Activated T-cell treated with anti-CD3 and anti-CD28 coated beads, Interleukin-2, amount 50 U/mL, for 1 hour (primary cell): ENCODE results near the gene SSU72.
"Not testable (repeated sequence)": the region's sequence is repeated elsewhere in the genome, so short reads cannot be mapped to it uniquely, and the experiment has no call there.

ENCODE experiments used
- DNase-seq: peaks from one replicate; pipeline ENCODE4 v3.0.0-alpha.2; 2020

The SSU72 gene

DNA sequence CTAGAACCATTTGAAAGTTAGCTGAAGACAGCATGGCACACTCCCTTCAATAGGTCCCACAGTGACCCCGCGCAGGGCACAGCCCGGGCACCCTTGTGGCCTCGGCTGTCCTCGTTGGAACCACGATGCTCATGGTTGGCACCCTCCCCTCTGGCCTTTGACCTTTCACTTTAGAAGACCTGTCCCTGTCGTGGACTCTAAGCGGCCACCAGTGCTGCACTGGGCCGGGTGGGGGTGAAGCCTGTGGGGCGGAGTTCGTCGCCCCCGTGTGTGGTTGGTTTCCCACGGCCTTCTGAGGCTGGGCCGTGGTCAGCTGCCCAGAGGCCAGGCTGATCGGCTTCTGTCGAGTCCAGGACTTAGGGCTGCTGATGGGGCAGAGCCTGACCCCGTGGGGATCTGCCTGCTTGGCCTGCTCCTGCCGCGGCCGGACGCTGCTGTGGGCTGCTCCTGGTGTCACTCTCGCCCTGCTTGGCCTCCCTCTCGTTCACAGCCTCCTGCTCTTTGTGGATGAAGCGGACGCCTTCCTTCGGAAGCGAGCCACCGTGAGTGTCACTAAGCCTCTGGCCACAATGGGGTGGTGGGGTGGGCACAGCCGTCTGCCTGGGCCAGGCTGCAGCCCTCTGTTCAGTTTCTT is 49.8 kb downstream of the SSU72 start:
- not testable (repeated sequence) for DNase-seq

DNA sequence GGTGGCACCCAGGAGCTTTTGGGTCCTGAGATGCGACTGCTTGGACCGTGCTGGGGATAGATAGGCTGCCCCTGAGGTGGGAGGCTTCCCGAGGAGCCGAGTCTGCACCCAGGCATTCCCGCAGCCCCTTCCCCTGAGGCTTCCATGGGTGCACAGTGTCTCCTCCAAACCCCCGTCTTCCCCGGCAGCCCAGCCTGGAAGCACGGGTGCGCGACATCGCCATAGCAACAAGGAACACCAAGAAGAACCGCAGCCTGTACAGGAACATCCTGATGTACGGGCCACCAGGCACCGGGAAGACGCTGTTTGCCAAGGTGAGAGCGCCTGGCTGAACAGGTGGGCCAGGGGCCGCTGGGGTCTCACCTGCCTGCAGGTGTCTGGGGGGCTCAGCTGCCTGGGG is 51.0 kb downstream of the SSU72 start:
- DNase-seq: not testable (repeated sequence)

DNA sequence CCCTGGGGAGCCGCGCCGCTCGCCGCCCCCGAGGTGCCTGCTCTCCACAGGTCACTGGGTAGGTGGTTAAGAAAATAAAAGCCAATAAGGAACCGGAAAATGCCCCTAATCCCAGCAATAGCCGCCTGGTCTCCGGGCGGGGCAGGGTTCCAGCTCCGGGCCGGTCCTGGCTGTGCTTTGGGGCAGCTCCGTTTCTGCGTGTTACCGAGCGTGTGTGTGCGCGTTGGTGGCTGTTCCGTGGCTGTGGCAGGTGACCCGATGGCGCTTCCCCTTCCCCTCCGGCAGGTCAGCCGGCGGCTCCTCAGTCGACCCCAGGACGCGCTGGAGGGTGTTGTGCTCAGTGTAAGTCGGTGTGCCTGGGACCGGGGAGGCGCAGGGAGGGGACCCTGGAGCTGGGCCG is 51.4 kb downstream of the SSU72 start:
- not testable (repeated sequence) for DNase-seq

DNA sequence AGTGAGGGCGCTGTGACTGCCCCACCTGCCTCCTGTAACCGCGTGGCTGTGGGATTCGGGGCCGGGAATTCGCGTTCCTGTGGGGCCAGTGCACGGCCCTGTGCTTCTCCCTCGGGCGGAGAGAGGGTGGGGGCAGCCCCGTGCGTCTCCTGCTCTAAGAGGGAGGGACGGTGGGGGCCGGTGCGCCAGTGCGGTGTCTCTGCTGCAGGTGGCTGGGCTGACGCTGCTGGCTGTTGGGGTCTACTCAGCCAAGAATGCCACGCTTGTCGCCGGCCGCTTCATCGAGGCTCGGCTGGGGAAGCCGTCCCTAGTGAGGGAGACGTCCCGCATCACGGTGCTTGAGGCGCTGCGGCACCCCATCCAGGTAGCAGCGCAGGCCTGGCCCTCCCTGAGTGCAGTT is 52.1 kb downstream of the SSU72 start:
- not testable (repeated sequence) for DNase-seq

DNA sequence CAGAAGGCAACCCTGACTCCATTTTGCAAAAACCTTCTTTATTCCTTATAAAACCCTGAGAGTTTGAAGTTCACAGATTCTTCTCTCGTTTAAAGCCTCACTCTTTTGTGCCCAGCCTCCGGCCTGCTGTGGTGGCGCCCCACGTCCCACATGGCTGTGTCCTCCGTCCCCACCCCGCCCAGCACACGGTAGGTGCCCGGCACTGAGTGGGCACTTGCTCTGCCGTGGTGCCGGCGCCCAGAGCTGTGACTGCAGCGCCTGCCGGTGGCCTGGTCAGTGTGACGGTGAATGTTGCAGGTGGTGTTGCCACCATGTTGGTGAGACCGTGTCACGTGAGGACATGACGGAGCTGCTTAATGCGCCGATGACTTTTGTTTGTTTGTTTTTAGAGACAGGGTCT is 53.3 kb downstream of the SSU72 start:
- DNase-seq: no peak

DNA sequence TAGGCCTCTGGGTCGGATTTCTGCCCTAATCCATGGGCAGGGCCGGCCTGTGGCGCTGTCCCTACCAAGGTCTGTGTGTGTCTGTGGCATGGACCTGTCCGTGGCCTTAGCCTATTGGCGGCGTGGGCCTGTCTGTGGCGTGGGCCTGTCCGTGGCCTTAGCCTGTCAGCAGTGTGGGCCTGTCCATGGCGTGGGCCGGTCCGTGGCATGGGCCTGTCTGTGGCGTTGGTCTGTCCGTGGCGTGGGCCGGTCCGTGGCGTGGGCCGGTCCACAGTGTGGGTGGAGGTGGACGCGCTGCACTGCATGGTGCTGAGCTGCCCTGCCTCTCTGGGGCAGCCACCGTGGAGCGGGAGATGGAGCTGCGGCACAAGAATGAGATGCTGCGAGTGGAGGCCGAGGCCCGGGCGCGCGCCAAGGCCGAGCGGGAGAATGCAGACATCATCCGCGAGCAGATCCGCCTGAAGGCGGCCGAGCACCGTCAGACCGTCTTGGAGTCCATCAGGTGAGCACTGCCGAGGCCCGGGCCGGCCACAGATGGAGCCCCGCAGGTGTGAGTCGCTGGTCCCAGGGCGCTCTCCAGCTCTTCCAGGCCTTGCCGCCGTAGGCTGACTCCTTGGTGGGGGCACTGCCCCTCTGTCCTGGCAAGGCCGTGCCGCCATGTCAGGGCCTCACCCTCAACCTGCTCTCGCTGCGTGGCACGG is 54.7 kb downstream of the SSU72 start:
- not testable (repeated sequence) for DNase-seq

DNA sequence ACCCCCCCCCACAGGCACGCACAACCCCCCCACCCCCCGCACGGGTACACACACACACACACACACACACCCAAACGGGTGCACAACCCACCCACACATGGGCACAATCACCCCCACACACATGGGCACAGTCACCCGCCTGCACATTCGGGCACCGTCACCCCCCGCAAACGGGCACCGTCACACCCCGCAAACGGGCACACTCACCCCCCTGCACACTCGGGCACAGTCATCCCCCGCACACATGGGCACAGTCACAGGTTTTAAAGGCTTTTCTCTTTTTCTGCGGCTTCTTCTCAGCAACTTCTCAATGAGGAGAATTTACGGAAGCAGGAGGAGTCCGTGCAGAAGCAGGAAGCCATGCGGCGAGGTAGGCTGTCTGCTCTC is 56.0 kb downstream of the SSU72 start:
- not testable (repeated sequence) for DNase-seq

DNA sequence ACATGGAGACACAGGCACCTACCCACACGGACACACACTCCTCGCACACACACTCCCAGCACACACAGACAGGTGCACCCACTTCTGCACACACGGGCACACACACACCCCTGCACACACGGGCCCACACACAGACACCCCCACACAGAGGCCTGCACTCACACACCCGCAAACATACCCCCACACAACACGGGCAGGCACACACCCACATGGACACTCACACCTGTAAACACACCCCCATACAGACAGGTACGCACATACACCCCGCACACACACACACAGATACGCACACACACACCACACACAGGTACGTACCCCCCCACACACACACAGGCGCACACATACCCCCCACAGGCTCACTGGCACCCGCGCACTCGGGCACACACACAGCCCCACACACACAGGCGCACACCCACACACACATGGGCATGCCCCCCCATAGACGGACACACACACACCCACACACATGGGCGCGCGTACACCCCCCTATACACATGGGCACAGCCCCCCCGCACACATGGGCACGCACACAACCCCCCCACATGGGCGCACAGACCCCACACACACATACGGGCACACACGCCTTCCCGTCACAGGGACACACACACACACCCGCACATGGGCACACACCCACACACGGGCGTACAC is 56.6 kb downstream of the SSU72 start:
- DNase-seq: no peak

DNA sequence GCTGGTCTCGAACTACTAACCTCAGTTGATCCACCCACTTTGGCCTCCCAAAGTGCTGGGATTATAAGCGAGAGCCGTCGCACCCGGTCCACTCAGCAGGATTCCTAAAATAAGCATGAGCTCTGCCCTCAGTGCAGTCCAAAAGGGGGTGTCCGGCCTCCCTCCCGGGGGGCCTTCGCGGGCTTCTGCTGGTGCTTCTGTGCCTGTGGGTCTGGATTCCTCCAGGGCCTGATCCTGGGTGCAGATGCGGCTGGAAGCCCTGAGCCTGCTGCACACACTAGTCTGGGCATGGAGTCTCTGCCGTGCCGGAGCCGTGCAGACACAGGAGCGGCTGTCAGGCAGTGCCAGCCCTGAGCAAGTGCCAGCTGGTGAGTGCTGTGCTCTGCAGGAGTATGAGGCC is 57.7 kb downstream of the SSU72 start:
- DNase-seq: not testable (repeated sequence)

DNA sequence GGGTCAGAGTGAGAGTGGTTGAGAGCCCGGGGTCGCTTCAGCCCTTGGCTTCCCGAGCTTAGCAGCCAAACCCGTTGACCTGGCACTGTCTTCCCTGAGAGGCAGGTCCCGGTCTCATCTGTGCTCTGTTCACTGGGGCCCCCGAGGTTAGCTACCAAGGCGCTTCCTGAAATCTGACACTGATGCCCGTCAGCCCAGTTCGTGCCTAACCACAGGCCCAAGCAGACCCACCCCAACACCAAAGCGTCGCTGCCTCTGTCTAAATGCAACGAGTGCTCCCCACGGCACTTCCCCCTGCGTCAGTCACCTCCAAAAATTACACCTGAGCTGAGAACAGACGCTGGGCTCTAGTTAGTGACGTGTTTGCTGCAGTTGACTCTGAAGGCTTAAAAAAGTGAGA is 60.3 kb downstream of the SSU72 start:
- DNase-seq: not testable (repeated sequence)

DNA sequence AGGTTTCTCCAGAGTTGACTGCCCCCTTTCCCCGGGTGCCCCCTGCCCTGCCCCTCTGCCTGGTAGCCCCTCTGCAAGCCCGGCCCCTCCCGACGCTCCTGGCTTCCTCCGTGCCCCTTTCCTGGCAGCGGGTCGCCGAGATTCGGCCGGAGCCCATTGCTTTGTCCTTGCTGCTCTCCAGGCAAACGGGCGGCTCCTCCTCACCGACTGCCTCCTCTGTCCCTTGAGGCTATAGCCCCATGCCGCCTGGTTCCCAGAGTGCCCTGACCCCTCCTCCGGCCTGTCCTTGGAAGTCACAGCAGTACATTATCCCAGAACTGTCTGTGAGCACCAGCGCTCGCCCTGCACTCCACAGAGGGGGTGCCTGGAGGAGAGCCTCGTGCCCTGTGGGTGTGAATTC is 61.0 kb downstream of the SSU72 start:
- not testable (repeated sequence) for DNase-seq

DNA sequence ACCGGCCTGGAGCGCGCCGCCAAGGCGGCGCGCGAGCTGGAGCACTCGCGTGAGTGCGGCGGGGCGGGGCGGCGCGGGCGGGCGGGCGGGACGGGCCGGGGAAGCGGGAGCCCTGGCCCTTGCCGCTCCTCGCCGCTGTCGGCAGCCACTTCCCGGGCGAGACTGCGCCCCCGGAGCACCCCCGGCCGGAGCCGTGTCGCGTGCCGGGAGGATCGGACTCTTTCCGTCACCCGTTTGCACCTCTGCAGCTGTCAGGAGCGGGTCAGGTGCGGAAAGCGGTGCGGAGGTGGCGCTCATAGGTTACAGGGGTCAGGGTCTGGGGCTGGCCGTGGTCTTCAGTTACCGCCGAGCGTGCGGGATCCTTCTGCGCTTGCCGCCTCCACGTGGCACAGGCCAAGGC is 62.2 kb downstream of the SSU72 start:
- DNase-seq: peak; percentile 44

DNA sequence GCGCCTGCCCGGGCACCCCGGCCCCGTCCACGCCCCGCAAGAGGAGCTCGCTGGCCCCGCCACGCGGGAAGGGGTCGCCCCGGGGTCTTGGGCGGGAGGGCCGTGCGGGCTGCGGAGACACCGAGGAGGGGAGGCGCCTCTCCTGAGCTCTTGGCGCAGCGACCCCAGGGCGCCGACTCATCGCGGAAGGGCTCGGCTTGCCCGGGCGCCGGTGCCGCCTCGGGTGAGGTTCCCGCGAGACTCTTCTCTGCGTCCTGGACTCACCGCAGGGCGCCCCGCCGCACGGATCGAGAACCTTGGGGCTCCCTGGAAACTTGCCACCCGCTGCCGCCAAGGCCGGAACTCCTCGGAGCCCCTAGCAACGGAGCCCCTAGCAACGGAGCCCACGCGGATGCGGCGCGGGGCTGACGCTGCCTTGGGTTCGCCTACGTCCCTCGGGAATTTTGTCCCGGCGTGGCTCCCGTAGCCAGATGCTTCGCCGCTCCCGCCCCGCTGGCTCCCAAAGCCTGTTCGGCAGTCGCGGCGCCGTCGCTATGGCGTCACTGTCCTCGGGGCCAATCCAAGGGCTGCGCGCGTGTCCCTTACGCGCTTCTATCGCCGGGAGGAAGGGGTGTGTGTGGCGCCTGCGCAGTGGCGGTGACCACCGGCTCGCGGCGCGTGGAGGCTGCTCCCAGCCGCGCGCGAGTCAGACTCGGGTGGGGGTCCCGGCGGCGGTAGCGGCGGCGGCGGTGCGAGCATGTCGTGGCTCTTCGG is 63.0 kb downstream of the SSU72 start, which contains the start of gene ATAD3A:
ATAD3A (plus strand) TSS at position 630 of the 753 bp plus-strand sequence; CDS start at position 737, 107 bp downstream.
- DNase-seq: peak; percentile 93

DNA sequence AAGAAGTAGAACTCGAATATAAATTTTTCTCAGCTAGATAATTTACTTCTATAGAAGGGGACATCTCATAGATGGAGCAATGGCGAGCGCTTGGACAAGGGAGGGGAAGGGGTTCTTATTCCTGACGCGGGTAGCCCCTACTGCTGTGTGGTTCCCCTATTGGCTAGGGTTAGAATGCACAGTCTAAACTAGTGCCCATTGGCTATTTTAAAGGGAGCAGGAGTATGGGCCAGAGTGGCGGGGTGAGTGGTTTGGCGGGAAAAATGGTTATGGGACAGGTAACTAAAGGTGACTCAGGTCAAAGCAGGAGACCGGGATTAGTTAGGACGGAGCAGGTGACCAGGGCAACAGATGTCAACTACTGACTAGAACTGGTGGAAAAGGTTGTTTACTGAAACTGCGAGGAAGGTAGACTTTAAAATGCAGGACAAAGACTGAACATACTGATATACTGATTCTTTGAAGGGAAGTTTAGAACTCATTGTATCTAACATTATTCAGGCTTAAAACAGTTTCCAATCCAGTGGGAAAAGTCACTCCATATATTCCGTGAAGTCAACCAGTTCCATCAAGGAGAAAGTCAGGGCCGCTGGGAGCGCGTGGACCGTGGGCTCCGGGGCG is 63.6 kb downstream of the SSU72 start:
- no peak for DNase-seq

DNA sequence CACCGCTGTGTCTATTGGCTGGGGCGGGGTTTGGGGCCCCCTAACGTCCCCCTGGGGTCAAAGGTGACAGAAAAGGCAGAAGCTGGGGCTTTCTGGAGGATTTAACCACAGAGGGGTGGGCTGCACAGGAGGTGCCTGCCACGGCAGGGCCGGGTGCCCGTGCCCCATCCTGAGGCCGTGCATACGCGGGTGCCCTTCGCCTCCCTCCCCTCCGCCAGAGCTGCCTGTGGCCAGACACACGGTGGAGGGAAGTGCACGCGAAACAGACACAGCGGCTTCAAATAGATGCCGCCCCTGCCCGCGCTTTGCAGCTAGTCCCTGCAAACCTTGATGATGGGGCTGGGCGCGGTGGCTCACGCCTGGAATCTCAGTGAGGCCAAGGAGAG is 65.2 kb downstream of the SSU72 start:
- DNase-seq: not testable (repeated sequence)

DNA sequence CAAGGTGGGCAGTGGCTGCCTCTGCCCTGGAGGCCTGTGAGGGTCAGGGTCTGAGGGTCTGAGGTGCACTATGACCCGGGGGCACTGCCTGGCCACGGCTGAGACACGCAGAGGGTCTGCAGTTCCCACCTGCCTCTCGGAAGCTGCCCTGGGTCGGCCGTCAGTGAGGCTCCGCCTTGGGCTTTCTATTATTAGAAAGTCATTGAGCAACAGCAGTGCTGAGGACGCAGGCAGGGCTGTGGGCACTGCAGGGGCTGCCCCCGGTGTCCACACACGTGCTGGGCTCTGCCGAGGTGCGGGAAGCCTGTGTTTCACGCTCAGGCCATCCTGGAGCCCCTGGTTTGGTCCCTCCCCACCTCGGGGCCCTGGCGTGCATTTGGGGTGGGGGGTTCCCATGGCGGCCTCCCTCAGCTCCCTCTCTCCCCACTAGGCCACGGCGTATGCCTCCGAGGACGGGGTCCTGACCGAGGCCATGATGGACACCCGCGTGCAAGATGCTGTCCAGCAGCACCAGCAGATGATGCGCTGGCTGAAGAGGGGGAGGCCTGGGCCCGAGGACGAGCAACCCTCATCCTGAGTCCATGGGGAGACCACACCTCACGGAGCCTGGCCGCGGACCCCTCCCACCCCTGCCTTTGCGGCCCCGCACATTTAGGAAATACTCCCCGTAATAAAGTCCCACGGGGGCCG is 65.7 kb downstream of the SSU72 start:
- not testable (repeated sequence) for DNase-seq

DNA sequence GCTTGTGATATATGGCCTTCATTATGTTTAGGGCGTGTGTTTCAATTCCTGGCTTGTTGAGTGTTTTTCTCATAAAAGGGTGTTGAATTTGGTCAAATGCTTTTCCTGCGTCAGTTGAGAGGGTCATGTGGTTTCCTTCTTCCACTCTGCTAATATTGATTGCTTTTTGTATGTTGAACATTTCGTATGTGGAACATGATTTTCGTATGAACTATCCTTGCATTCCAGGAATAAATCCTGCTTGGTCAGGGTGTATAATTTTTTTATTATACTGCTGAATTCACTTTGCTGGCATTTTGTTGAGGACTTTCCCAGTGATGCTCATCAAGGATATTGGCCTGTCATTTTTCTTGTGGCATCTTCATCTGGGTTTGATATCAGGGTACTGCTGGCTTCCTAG is 67.4 kb downstream of the SSU72 start:
- no peak for DNase-seq

DNA sequence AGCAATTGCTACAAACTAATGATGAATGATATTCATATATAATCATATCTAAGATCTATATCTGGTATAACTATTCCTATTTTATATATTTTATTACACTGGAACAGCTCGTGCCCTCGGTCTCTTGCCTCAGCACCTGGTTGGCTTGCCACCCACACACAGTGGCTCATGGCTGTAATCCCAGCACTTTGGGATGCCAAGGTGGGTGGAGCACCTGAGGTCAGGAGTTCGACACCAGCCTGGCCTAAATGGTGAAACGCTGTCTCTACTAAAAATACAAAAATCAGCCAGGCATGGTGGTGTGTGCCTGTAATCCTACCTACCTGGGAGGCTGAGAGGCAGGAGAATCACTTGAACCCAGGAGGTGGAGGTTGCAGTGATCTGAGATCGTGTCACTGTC is 68.9 kb downstream of the SSU72 start:
- not testable (repeated sequence) for DNase-seq

DNA sequence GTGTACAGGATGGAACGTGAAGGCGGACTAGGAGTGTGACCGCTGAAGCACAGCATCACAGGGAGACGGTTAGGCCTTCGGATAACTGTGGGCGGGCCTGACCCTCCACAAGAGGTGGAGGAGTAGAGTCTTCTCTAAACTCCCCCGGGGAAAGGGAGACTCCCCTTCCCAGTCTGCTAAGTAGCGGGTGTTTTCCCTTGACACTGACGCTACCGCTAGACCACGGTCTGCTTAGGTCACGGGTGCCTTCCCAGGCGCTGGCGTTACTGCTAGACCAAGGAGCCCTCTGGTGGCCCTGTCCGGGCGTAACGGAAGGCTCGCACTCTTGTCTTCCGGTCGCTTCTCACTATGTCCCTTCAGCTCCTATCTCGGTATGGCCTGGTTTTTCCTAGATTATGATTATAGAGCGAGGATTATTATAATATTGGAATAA is 69.3 kb downstream of the SSU72 start:
- not testable (repeated sequence) for DNase-seq

DNA sequence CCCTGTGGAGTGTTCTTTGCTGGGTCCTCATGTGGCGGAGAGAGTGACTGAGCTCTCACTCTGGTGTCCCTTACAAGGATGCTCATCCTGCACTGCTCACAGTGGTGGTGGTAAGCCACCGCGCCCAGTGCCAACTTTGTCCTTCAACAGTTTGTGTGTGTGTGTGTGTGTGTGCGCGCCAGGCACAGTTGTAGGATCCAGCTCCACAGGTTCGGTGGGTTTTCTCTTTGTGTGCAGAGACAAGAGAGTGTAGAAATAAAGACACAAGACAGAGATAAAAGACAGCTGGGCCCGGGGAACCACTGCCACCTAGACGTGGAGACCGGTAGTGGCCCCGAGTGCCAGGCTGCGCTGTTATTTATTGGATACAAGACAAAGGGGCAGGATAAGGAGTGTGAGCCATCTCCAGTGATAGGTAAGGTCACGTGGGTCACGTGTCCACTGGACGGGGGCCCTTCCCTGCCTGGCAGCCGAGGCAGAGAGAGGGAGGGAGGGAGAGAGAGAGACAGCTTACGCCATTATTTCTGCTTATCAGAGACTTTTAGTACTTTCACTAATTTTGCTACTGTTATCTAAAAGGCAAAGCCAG is 69.8 kb downstream of the SSU72 start:
- peak; percentile 78 for DNase-seq

DNA sequence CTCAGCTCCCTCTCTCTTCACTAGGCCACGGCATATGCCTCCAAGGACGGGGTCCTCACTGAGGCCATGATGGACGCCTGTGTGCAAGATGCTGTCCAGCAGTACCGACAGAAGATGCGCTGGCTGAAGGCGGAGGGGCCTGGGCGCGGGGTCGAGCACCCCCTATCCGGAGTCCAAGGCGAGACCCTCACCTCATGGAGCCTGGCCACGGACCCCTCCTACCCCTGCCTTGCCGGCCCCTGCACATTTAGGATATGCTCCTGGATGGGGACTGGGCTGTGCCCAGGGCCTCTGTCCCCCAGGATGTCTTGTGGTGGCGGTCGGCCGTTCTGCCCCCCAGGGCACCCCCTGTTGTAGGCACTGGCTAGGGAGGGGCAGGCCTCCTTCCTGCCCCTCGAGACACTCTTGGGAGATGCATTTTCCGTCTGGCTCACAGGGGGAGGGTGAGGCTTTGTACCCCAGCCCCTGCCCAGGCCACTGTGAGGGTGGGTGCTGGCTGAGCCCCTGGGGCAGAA is 79.1 kb downstream of the SSU72 start:
- DNase-seq: not testable (repeated sequence)
